ENCODE data around the gene PTCHD4.

DNA sequence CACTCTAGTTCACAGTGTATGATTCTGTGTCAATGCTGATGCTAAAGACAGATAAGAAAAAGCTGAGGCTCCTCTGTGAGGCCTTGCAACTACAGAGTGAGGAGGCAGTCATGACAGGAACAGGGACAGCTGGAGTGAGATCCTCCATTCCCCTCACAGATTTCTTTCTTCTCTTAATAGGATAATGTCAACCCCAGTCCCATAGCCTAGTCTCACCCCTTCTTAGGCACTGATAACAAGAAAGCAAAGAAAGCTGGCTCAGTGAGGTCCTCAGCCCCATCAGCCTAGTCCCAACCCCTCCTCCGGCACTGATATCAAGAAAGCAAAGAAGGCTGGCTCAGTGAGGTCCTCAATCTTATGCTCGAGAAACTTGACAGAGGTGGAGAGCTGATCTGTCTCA is 2.1 kb upstream of the PTCHD4 start:
- TF ChIP-seq, protein P1, sequence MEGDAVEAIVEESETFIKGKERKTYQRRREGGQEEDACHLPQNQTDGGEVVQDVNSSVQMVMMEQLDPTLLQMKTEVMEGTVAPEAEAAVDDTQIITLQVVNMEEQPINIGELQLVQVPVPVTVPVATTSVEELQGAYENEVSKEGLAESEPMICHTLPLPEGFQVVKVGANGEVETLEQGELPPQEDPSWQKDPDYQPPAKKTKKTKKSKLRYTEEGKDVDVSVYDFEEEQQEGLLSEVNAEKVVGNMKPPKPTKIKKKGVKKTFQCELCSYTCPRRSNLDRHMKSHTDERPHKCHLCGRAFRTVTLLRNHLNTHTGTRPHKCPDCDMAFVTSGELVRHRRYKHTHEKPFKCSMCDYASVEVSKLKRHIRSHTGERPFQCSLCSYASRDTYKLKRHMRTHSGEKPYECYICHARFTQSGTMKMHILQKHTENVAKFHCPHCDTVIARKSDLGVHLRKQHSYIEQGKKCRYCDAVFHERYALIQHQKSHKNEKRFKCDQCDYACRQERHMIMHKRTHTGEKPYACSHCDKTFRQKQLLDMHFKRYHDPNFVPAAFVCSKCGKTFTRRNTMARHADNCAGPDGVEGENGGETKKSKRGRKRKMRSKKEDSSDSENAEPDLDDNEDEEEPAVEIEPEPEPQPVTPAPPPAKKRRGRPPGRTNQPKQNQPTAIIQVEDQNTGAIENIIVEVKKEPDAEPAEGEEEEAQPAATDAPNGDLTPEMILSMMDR (IDR thresholded peaks at IDR 0.05; ENCODE audit: low read depth, low read length, poor library complexity, severe bottlenecking): no peak
- no peak for TF ChIP-seq EZH2phosphoT487 (IDR thresholded peaks at IDR 0.05; ENCODE audit: borderline replicate concordance, low read length)

Measured in DOHH2 (cell line).